IMR-90 (cell line): ENCODE data around the gene GLI1. TPM values are rescaled to one million over a fixed set of nuclear protein-coding genes. Genes with fewer than 3 reads are reported as not detected.

ENCODE experiments used
- ATAC-seq: fragments of 200-7000 bp; cut with Tn5 transposase; 2 replicates; pipeline ENCODE4 v1.9.1; 2020; ENCODE audit warnings: low read depth, mild to moderate bottlenecking, moderate library complexity
- BruUV-seq: library from RNA; stranded (reverse); fragments of 400-500 nt; replicated peaks from 2 replicates; lab custom pipeline; 2021; lab: Mats Ljungman, UMichigan
- CTCF ChIA-PET: fragments of 300-600 bp; formaldehyde crosslinking; extraction: SDS; loops from one replicate; lab custom pipeline; 2021; ENCODE audit warnings: antibody characterized with exemption; lab: Yijun Ruan, JAX
- POLR2A ChIA-PET: fragments of 300-600 bp; sonication (Branson Sonifier 250); formaldehyde crosslinking; loops from one replicate; lab custom pipeline; 2022; ENCODE audit warnings: antibody characterized with exemption; ENCODE audit not compliant: unreplicated experiment; lab: Charles Lee
- DNase-seq: peaks from one replicate; pipeline ENCODE4 v3.0.0; 2013
- H2AFZ ChIP-seq: replicated peaks from 2 replicates; pipeline ENCODE3; 2013; ENCODE audit warnings: low read length, mild to moderate bottlenecking; ENCODE audit not compliant: poor library complexity
- H2AK5ac ChIP-seq: 2 replicates; pipeline ENCODE4 v1.6.1; 2013; ENCODE audit warnings: low read depth, low read length, inconsistent platforms
- H2AK9ac ChIP-seq: replicated peaks from 2 replicates; pipeline ENCODE3; 2013; ENCODE audit warnings: mild to moderate bottlenecking, low read depth, low read length, moderate library complexity; ENCODE audit not compliant: poor library complexity
- H2BK120ac ChIP-seq: 2 replicates; pipeline ENCODE4 v1.6.1; 2013; ENCODE audit warnings: low read depth, low read length, inconsistent platforms
- H2BK15ac ChIP-seq: 3 replicates; pipeline ENCODE4 v1.6.1; 2013; ENCODE audit warnings: low read depth, low read length, inconsistent platforms
- H2BK20ac ChIP-seq: 2 replicates; pipeline ENCODE4 v1.6.1; 2013; ENCODE audit warnings: low read depth, mild to moderate bottlenecking, inconsistent platforms, low read length, moderate library complexity
- H2BK5ac ChIP-seq: 2 replicates; pipeline ENCODE4 v1.6.1; 2013; ENCODE audit warnings: mild to moderate bottlenecking, low read depth, low read length, inconsistent platforms; ENCODE audit not compliant: poor library complexity, severe bottlenecking
- H3K14ac ChIP-seq: replicated peaks from 2 replicates; pipeline ENCODE4 v1.6.1; 2013; ENCODE audit warnings: low read depth, low read length, inconsistent platforms
- H3K18ac ChIP-seq: 2 replicates; pipeline ENCODE4 v1.6.1; 2013; ENCODE audit warnings: low read depth, low read length, control low read depth
- H3K23ac ChIP-seq: 2 replicates; pipeline ENCODE4 v1.6.1; 2013; ENCODE audit warnings: low read depth, low read length, inconsistent platforms
- H3K27ac ChIP-seq: 2 replicates; pipeline ENCODE4 v1.5.1; 2013; ENCODE audit warnings: mild to moderate bottlenecking, control low read depth, low read length; ENCODE audit not compliant: insufficient read depth
- H3K27me3 ChIP-seq: 2 replicates; pipeline ENCODE4 v1.6.1; 2013; ENCODE audit warnings: low read length; ENCODE audit not compliant: control insufficient read depth, insufficient read depth
- H3K36me3 ChIP-seq: 2 replicates; pipeline ENCODE4 v1.6.1; 2013; ENCODE audit warnings: low read length, mixed read lengths; ENCODE audit not compliant: control insufficient read depth, insufficient read depth
- H3K4ac ChIP-seq: 2 replicates; pipeline ENCODE4 v1.6.1; 2013; ENCODE audit warnings: low read depth, low read length, inconsistent platforms
- H3K4me1 ChIP-seq: 2 replicates; pipeline ENCODE4 v1.6.1; 2013; ENCODE audit warnings: low read length, mixed read lengths; ENCODE audit not compliant: control insufficient read depth, insufficient read depth
- H3K4me2 ChIP-seq: 2 replicates; pipeline ENCODE4 v1.6.1; 2013; ENCODE audit warnings: low read depth, mild to moderate bottlenecking, control low read depth, low read length, moderate library complexity
- H3K4me3 ChIP-seq: 2 replicates; pipeline ENCODE4 v1.5.1; 2013; ENCODE audit warnings: low read depth, mild to moderate bottlenecking, control low read depth, low read length, moderate library complexity; ENCODE audit not compliant: insufficient read depth
- H3K56ac ChIP-seq: 2 replicates; pipeline ENCODE4 v1.6.1; 2013; ENCODE audit warnings: low read length, inconsistent platforms; ENCODE audit not compliant: insufficient read depth; ENCODE audit errors: extremely low read depth
- H3K79me1 ChIP-seq, 2 experiments: 2 replicates each; pipeline ENCODE4 v1.6.1; 2013; ENCODE audit warnings: low read length in 2 of 2, inconsistent platforms in 1 of 2, low read depth in 1 of 2
- H3K9ac ChIP-seq: 2 replicates; pipeline ENCODE4 v1.6.1; 2013; ENCODE audit warnings: low read depth, low read length, control low read depth
- H3K9me1 ChIP-seq: 2 replicates; pipeline ENCODE4 v1.6.1; 2013; ENCODE audit warnings: low read length, inconsistent platforms; ENCODE audit not compliant: insufficient read depth
- H3K9me3 ChIP-seq: 2 replicates; pipeline ENCODE4 v1.6.1; 2013; ENCODE audit warnings: low read length; ENCODE audit not compliant: control insufficient read depth, insufficient read depth
- H4K20me1 ChIP-seq: 2 replicates; pipeline ENCODE4 v1.6.1; 2013; ENCODE audit warnings: low read length, inconsistent platforms; ENCODE audit not compliant: insufficient read depth
- H4K5ac ChIP-seq: 2 replicates; pipeline ENCODE4 v1.6.1; 2013; ENCODE audit warnings: mild to moderate bottlenecking, low read depth, low read length, control low read depth
- H4K8ac ChIP-seq, 2 experiments: 2 replicates each; pipeline ENCODE4 v1.6.1; 2013; ENCODE audit warnings: low read depth in 2 of 2, low read length in 2 of 2, control low read depth in 1 of 2, inconsistent platforms in 1 of 2
- H4K91ac ChIP-seq: 2 replicates; pipeline ENCODE4 v1.6.1; 2013; ENCODE audit warnings: low read depth, low read length, inconsistent platforms; ENCODE audit not compliant: insufficient read depth
- BHLHE40 ChIP-seq: fragments of 150-350 bp; IDR thresholded peaks from 2 replicates; pipeline ENCODE4 v1.6.1; 2016; ENCODE audit warnings: mild to moderate bottlenecking, low read depth, low read length
- CHD1 ChIP-seq: IDR thresholded peaks from 2 replicates; pipeline ENCODE4 v1.6.1; 2012; ENCODE audit warnings: low read depth, low read length, improper control_type of control experiment
- FOS ChIP-seq: fragments of 150-350 bp; IDR thresholded peaks from 2 replicates; pipeline ENCODE4 v1.6.1; 2016; ENCODE audit warnings: low read depth, low read length
- MAFK ChIP-seq: IDR thresholded peaks from 2 replicates; pipeline ENCODE4 v1.6.1; 2012; ENCODE audit warnings: low read depth, low read length, improper control_type of control experiment
- MAZ ChIP-seq: IDR thresholded peaks from 2 replicates; pipeline ENCODE4 v1.6.1; 2012; ENCODE audit warnings: low read depth, mild to moderate bottlenecking, low read length, improper control_type of control experiment, moderate library complexity, borderline replicate concordance
- MXI1 ChIP-seq: IDR thresholded peaks from 2 replicates; pipeline ENCODE4 v1.6.1; 2012; ENCODE audit warnings: low read depth, mild to moderate bottlenecking, low read length, moderate library complexity, borderline replicate concordance
- POLR2A ChIP-seq: IDR thresholded peaks from 2 replicates; pipeline ENCODE4 v1.6.1; 2012; ENCODE audit warnings: mild to moderate bottlenecking, low read depth, low read length
- RAD21 ChIP-seq: IDR thresholded peaks from 2 replicates; pipeline ENCODE4 v1.6.1; 2012; ENCODE audit warnings: low read length, improper control_type of control experiment
- RCOR1 ChIP-seq: IDR thresholded peaks from 2 replicates; pipeline ENCODE4 v1.6.1; 2012; ENCODE audit warnings: mild to moderate bottlenecking, low read length, improper control_type of control experiment; ENCODE audit not compliant: insufficient replicate concordance
- RFX5 ChIP-seq: IDR thresholded peaks from 2 replicates; pipeline ENCODE4 v1.8.0; 2012; ENCODE audit warnings: low read depth, mild to moderate bottlenecking, low read length, moderate library complexity
- SMC3 ChIP-seq: fragments of 150-350 bp; IDR thresholded peaks from 2 replicates; pipeline ENCODE4 v1.6.1; 2016; ENCODE audit warnings: low read depth, mild to moderate bottlenecking, antibody characterized with exemption, low read length, moderate library complexity
- WGBS, 2 experiments: methylation state at CpG; one replicate each; pipeline versions ENCODE4 v1.1.5 to v1.1.7; 2013; ENCODE audit warnings: missing lambda C conversion rate in 2 of 2; ENCODE audit not compliant: insufficient read length in 1 of 2; ENCODE audit errors: extremely low coverage in 2 of 2; 5-methylcytosine and 5-hydroxymethylcytosine counted together
- dilution Hi-C: fragments of 300-500 bp; cut with HindIII; formaldehyde crosslinking; loops from one replicate; pipeline ENCODE4 v1.14.3; 2018; ENCODE audit warnings: low sequenced_read_pairs; ENCODE audit not compliant: unreplicated experiment
- in situ Hi-C: fragments of 300-500 bp; cut with MboI; formaldehyde crosslinking; loops from 3 replicates; pipeline ENCODE4 v1.14.3; 2019; ENCODE audit warnings: low sequenced_read_pairs, inconsistent platforms, mixed read lengths
- intact Hi-C: fragments of 100-400 bp; cut with micrococcal nuclease; formaldehyde crosslinking; loops from 2 replicates; pipeline ENCODE4 v1.10.0; 2022
- polyA plus RNA-seq, 3 experiments: library from polyadenylated mRNA; depleted of rRNA; stranded (reverse); fragments of >200 nt; gene quantifications; 2 replicates each; pipeline ENCODE4 v1.2.3, GENCODE V29; 2012; ENCODE audit warnings: low replicate concordance in 1 of 3
- total RNA-seq: library from RNA; depleted of rRNA; stranded (reverse); fragments of >200 nt; gene quantifications from 2 replicates; pipeline ENCODE4 v1.2.3, GENCODE V29; 2012
- TF ChIP-seq, protein P1 (sequence below): fragments of 150-350 bp; IDR thresholded peaks from 2 replicates; pipeline ENCODE4 v1.6.1; 2016; ENCODE audit warnings: low read depth, mild to moderate bottlenecking, low read length, moderate library complexity, borderline replicate concordance
- TF ChIP-seq, protein P2 (sequence below): fragments of 150-350 bp; IDR thresholded peaks from 2 replicates; pipeline ENCODE4 v1.6.1; 2017; ENCODE audit warnings: mild to moderate bottlenecking, antibody characterized with exemption, low read length, low read depth

GLI1 gene
- total and polyA plus RNA-seq, 2 of the 4 experiments (the other 2 are of a cell fraction), result 1.3 to 3.8 TPM

DNA sequence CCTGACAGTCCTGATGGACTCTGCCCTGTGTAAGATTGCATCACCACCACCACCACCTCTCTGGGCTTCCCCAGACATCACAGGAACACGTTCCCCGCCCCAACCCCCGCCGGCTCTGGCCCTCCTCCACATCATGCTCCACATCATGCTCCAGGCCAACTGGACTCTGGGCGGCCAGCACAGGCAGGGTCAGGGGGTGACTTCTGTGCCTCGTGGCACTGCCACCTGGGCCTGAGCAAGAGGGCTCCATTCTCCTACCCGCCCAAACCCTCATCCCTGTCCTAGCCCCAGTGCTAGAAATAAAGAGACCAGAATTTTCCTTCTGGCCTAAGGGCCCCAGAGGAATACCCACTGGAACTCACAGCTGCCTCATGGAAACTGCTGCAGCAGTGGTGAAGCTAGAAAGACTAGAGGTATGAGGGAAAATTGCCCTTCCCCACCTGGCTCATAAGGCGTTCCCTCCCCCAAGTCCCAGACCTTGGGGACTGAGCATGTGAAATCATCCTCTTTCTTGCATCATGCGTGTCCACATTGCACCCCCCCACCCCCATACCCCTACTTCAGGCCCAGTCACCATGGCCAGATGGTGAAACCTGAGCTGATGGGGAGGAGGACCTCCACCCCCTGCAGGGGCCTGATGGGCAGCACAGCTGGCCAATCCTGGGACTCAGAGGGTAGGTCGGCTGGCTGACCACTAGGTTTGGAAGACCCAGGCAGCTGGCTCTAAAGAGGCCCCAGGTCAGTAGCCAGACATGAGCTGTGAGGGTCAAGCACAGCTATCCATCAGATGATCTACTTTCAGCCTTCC is 4.8 kb upstream of the GLI1 start, which contains the start of gene INHBE:
Gene INHBE (plus strand): TSS at position 742 of the 808 bp plus-strand sequence. CDS start 230 bp downstream, outside the sequence.
- H2AK9ac ChIP-seq, result peak within 1 kb of the TSS; percentile 92
- ChIA-PET POLR2A (interaction anchor here (0.6 to 1.4 kb wide), 3 partner anchors 120 to 215 kb away, joined by 3 to 13 read pairs (median 4); no protein-coding TSS in a partner anchor), CTCF (interaction anchor here (0.7 to 1.4 kb wide), 5 partner anchors 13 to 190 kb away, joined by 3 to 5 read pairs (median 3); no protein-coding TSS in a partner anchor)
- H3K18ac ChIP-seq, result peak within 1 kb of the TSS; percentile 22
- in situ Hi-C loops (loop anchor here (5.0 kb wide), 2 partner anchors 142 to 187 kb away; no protein-coding TSS in a partner anchor), intact Hi-C loops (loop anchor here (5.0 kb wide), 2 partner anchors 82 to 238 kb away; partner anchors contain the start of gene OS9), dilution Hi-C loops (no loop called here)
- H2BK5ac ChIP-seq, result peak within 1 kb of the TSS; percentile 73
- no peaks in the 10 kb centered on the region for H3K27me3 ChIP-seq
- no peaks in the 10 kb centered on the region for H3K9me3 ChIP-seq
- H3K9ac ChIP-seq, result peak within 1 kb of the TSS; percentile 48
- ATAC-seq (peak; percentile 50), DNase-seq (peak; percentile 96)
- no peaks in the 10 kb centered on the region for H4K20me1 ChIP-seq
- H3K4me2 ChIP-seq, result peak within 1 kb of the TSS; percentile 33; the same call in 1 of the 2 replicates
- peak within 1 kb of the TSS; percentile 83 to 96 for H4K8ac ChIP-seq
- no peaks in the 10 kb centered on the region for H3K36me3 ChIP-seq
- 83% methylated on average over 1 of the region's 10 CpGs; no CpG with 5 or more reads in 1 of the 2 experiments for WGBS, 2 experiments
- H2BK120ac ChIP-seq, result peak within 1 kb of the TSS; percentile 97
- H3K4me3 ChIP-seq, result no peak within 1 kb of the TSS
- peaks cover 36% of the 10 kb centered on the region for H3K4me1 ChIP-seq
- H3K9me1 ChIP-seq, result peaks cover 28% of the 10 kb centered on the region
- peak within 1 kb of the TSS; percentile 99 for H2AK5ac ChIP-seq
- peak within 1 kb of the TSS; percentile 89 for H2BK20ac ChIP-seq
- H3K14ac ChIP-seq, result peak within 1 kb of the TSS; percentile 91
- H3K27ac ChIP-seq, result peak within 1 kb of the TSS; percentile 73
- H2AFZ ChIP-seq, result peak within 1 kb of the TSS; percentile 84
- H3K23ac ChIP-seq, result peak within 1 kb of the TSS; percentile 94
- peak within 1 kb of the TSS; percentile 84 for H3K56ac ChIP-seq
- no TSS peak for BruUV-seq
- H3K4ac ChIP-seq, result peak within 1 kb of the TSS; percentile 97
- peaks cover 0 to 16% of the 10 kb centered on the region in 2 experiments; a peak in 1 of 4 replicates for H3K79me1 ChIP-seq
- H2BK15ac ChIP-seq, result peak within 1 kb of the TSS; percentile 96; the same call in 2 of the 3 replicates
- peak within 1 kb of the TSS; percentile 51; the same call in 1 of the 2 replicates for H4K5ac ChIP-seq
- H4K91ac ChIP-seq, result peak within 1 kb of the TSS; percentile 99
- TF ChIP-seq RFX5, result no peak
- TF ChIP-seq, protein P1, sequence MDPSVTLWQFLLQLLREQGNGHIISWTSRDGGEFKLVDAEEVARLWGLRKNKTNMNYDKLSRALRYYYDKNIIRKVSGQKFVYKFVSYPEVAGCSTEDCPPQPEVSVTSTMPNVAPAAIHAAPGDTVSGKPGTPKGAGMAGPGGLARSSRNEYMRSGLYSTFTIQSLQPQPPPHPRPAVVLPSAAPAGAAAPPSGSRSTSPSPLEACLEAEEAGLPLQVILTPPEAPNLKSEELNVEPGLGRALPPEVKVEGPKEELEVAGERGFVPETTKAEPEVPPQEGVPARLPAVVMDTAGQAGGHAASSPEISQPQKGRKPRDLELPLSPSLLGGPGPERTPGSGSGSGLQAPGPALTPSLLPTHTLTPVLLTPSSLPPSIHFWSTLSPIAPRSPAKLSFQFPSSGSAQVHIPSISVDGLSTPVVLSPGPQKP, result no peak
- TF ChIP-seq MXI1, result no peak
- peak; percentile 11; the same call in 1 of the 2 replicates for TF ChIP-seq BHLHE40
- TF ChIP-seq, protein P2, sequence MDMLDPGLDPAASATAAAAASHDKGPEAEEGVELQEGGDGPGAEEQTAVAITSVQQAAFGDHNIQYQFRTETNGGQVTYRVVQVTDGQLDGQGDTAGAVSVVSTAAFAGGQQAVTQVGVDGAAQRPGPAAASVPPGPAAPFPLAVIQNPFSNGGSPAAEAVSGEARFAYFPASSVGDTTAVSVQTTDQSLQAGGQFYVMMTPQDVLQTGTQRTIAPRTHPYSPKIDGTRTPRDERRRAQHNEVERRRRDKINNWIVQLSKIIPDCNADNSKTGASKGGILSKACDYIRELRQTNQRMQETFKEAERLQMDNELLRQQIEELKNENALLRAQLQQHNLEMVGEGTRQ, result no peak
- no peak for TF ChIP-seq RAD21
- no peak for TF ChIP-seq SMC3
- no peak for TF ChIP-seq CHD1
- TF ChIP-seq RCOR1, result peak; percentile 43
- TF ChIP-seq POLR2A, result no peak
- TF ChIP-seq MAFK, result no peak
- TF ChIP-seq MAZ, result peak; percentile 79; the same call in 1 of the 2 replicates
- TF ChIP-seq FOS, result 0 out of 2 replicates have a peak, but pooled peaks have one; percentile 41
